ENCODE measurements around the gene SPRR2B. TPM values are rescaled to one million over a fixed set of nuclear protein-coding genes. Genes with fewer than 3 reads are reported as not detected.
"Not testable (repeated sequence)": the region's sequence is repeated elsewhere in the genome, so short reads cannot be mapped to it uniquely, and the experiment has no call there.

SPRR2B gene
- polyA plus RNA-seq, 1 experiment, result not detected

GRCh38 chr1:153057375-153057774 is 14.0 kb downstream of the SPRR2B start, which contains the start of gene SPRR2A:
Gene SPRR2A (minus strand): TSS chr1:153057512. CDS start chr1:153056735, 777 bp downstream.
- no peak within 1 kb of the TSS for H3K4me3 ChIP-seq (ENCODE audit: low read depth, low read length)
- CTCF ChIA-PET, result no interaction called here
- DNase-seq (ENCODE audit: low read depth), result no peak
- no peaks in the 10 kb centered on the region for H3K27me3 ChIP-seq (ENCODE audit: control insufficient read depth, insufficient read depth, low read length)
- POLR2A ChIA-PET, result no interaction called here
- no peak for TF ChIP-seq CTCF (IDR thresholded peaks at IDR 0.05; ENCODE audit: insufficient read depth, low read depth, low read length)
- H3K36me3 ChIP-seq (ENCODE audit: control insufficient read depth, insufficient read depth, low read length), result no peaks in the 10 kb centered on the region

GRCh38 chr1:153056111-153056510 is 15.3 kb downstream of the SPRR2B start:
- POLR2A ChIA-PET; DNase-seq (ENCODE audit: low read depth); H3K27me3 ChIP-seq (ENCODE audit: control insufficient read depth, insufficient read depth, low read length); H3K36me3 ChIP-seq (ENCODE audit: control insufficient read depth, insufficient read depth, low read length); CTCF ChIA-PET; H3K4me3 ChIP-seq (ENCODE audit: low read depth, low read length): not testable (repeated sequence)

- POLR2A ChIA-PET, result no interaction called here
- CTCF ChIA-PET, result no interaction called here
- no peak for TF ChIP-seq CTCF (IDR thresholded peaks at IDR 0.05; ENCODE audit: insufficient read depth, low read depth, low read length)
- Histone ChIP-seq H3K4me3 (ENCODE audit: low read depth, low read length) (no peak overlapping the region), H3K36me3 (ENCODE audit: control insufficient read depth, insufficient read depth, low read length) (no peaks in the 10 kb centered on the region), H3K27me3 (ENCODE audit: control insufficient read depth, insufficient read depth, low read length) (no peaks in the 10 kb centered on the region)
- no peak for DNase-seq (ENCODE audit: low read depth)
These were observed 22.2 kb downstream of the SPRR2B start for GRCh38 chr1:153049211-153049610.

GRCh38 chr1:153040950-153041631 is 30.3 kb downstream of the SPRR2B start, which contains the start of gene SPRR2D:
Gene SPRR2D (minus strand): TSS chr1:153041120. CDS start chr1:153040346, 774 bp downstream.
- no peak within 1 kb of the TSS for H3K4me3 ChIP-seq (ENCODE audit: low read depth, low read length)
- POLR2A ChIA-PET, result no interaction called here
- CTCF ChIA-PET, result no interaction called here
- no peaks in the 10 kb centered on the region for H3K36me3 ChIP-seq (ENCODE audit: control insufficient read depth, insufficient read depth, low read length)
- no peaks in the 10 kb centered on the region for H3K27me3 ChIP-seq (ENCODE audit: control insufficient read depth, insufficient read depth, low read length)
- DNase-seq (ENCODE audit: low read depth), result no peak
- no peak for TF ChIP-seq CTCF (IDR thresholded peaks at IDR 0.05; ENCODE audit: insufficient read depth, low read depth, low read length)

GRCh38 chr1:153035211-153035610 is 36.2 kb downstream of the SPRR2B start:
- POLR2A ChIA-PET, result no interaction called here
- Histone ChIP-seq H3K4me3 (ENCODE audit: low read depth, low read length) (no peak overlapping the region), H3K27me3 (ENCODE audit: control insufficient read depth, insufficient read depth, low read length) (no peaks in the 10 kb centered on the region), H3K36me3 (ENCODE audit: control insufficient read depth, insufficient read depth, low read length) (no peaks in the 10 kb centered on the region)
- CTCF ChIA-PET, result no interaction called here
- no peak for DNase-seq (ENCODE audit: low read depth)
- no peak for TF ChIP-seq CTCF (IDR thresholded peaks at IDR 0.05; ENCODE audit: insufficient read depth, low read depth, low read length)
